OCI-LY1 (cell line): ENCODE measurements around the gene MTMR12.

Experiments
- H2AFZ ChIP-seq: fragments of 200-600 bp; sonication (generic), shearing (Covaris generic); 2 replicates; pipeline ENCODE4 v1.6.0; 2014; ENCODE audit warnings: antibody characterized with exemption, mild to moderate bottlenecking, low read length
- H3F3A ChIP-seq: fragments of 200-600 bp; sonication (generic), shearing (Covaris generic); 2 replicates; pipeline ENCODE4 v1.6.0; 2014; ENCODE audit warnings: mild to moderate bottlenecking, antibody characterized with exemption, low read length, moderate library complexity; ENCODE audit not compliant: insufficient read depth
- H3K27ac ChIP-seq: fragments of 200-600 bp; sonication (generic); 2 replicates; pipeline ENCODE4 v1.5.1; 2014; ENCODE audit warnings: low read length, mixed run types, mild to moderate bottlenecking, low read depth; ENCODE audit not compliant: poor library complexity, severe bottlenecking
- H3K27me3 ChIP-seq: fragments of 200-600 bp; sonication (generic); 2 replicates; pipeline ENCODE4 v1.6.0; 2014; ENCODE audit warnings: antibody characterized with exemption, mild to moderate bottlenecking, low read length, moderate library complexity; ENCODE audit not compliant: insufficient read depth
- H3K36me3 ChIP-seq: fragments of 200-600 bp; sonication (generic); 2 replicates; pipeline ENCODE4 v1.6.1; 2014; ENCODE audit warnings: mild to moderate bottlenecking, antibody characterized with exemption, low read length, moderate library complexity, mixed read lengths; ENCODE audit not compliant: insufficient read depth
- H3K4me1 ChIP-seq: fragments of 200-600 bp; sonication (generic); 2 replicates; pipeline ENCODE4 v1.5.1; 2014; ENCODE audit warnings: mild to moderate bottlenecking, low read length, moderate library complexity; ENCODE audit not compliant: insufficient read depth, severe bottlenecking
- H3K4me2 ChIP-seq: fragments of 200-600 bp; sonication (generic), shearing (Covaris generic); 2 replicates; pipeline ENCODE4 v1.6.1; 2014; ENCODE audit warnings: low read length
- H3K4me3 ChIP-seq: fragments of 200-600 bp; sonication (generic); 2 replicates; pipeline ENCODE4 v1.5.1; 2014; ENCODE audit warnings: low read length, low read depth, mild to moderate bottlenecking, mixed read lengths; ENCODE audit not compliant: poor library complexity, severe bottlenecking
- H3K79me2 ChIP-seq: fragments of 200-600 bp; shearing (Covaris generic); 2 replicates; pipeline ENCODE4 v1.6.1; 2016; ENCODE audit warnings: mixed run types, low read length, mixed read lengths; ENCODE audit not compliant: insufficient read depth
- H3K9ac ChIP-seq: fragments of 200-600 bp; sonication (generic), shearing (Covaris generic); 2 replicates; pipeline ENCODE4 v1.6.1; 2014; ENCODE audit warnings: mild to moderate bottlenecking, low read length, mixed read lengths
- H3K9me2 ChIP-seq: fragments of 200-600 bp; sonication (generic), shearing (Covaris generic); 2 replicates; pipeline ENCODE4 v1.6.1; 2014; ENCODE audit warnings: low read depth, mild to moderate bottlenecking, low read length, mixed read lengths
- H3K9me3 ChIP-seq: fragments of 200-600 bp; shearing (Covaris generic); 2 replicates; pipeline ENCODE4 v1.6.1; 2014; ENCODE audit warnings: low read length, mixed read lengths
- H4K20me1 ChIP-seq: fragments of 200-600 bp; sonication (generic), shearing (Covaris generic); 2 replicates; pipeline ENCODE4 v1.6.0; 2016; ENCODE audit warnings: mild to moderate bottlenecking, low read length; ENCODE audit not compliant: insufficient read depth
- CTCF ChIP-seq: fragments of 200-600 bp; sonication (generic), shearing (Covaris generic); IDR thresholded peaks from 2 replicates; pipeline ENCODE4 v1.5.1; 2017; ENCODE audit warnings: mild to moderate bottlenecking, antibody characterized with exemption, low read length, moderate library complexity, mixed read lengths
- EZH2 ChIP-seq: fragments of 200-600 bp; sonication (generic), shearing (Covaris generic); IDR thresholded peaks from 2 replicates; pipeline ENCODE4 v1.8.0; 2017; ENCODE audit warnings: borderline replicate concordance, mixed run types, mild to moderate bottlenecking, antibody characterized with exemption, low read length, moderate library complexity, mixed read lengths

MTMR12 gene

GRCh38 chr5:32331217-32331934, 18.6 kb upstream of the MTMR12 start:
- Histone ChIP-seq H3K4me2 (no peak overlapping the region), H3F3A (no peaks in the 10 kb centered on the region)

GRCh38 chr5:32330126-32330971, 17.6 kb upstream of the MTMR12 start:
- Histone ChIP-seq H4K20me1 (no peaks in the 10 kb centered on the region), H3K4me3 (no peak overlapping the region), H3K4me1 (no peaks in the 10 kb centered on the region), H3K9me3 (no peaks in the 10 kb centered on the region), H3K9me2 (no peaks in the 10 kb centered on the region), H3K4me2 (no peak overlapping the region), H2AFZ (no peak overlapping the region), H3K27me3 (no peaks in the 10 kb centered on the region), H3K9ac (no peak overlapping the region), H3K79me2 (no peaks in the 10 kb centered on the region), H3F3A (no peaks in the 10 kb centered on the region), H3K27ac (no peak overlapping the region), H3K36me3 (no peaks in the 10 kb centered on the region)
- TF ChIP-seq CTCF (no peak), EZH2 (no peak)

More at GRCh38 chr5:32331217-32331934, 18.6 kb upstream of the MTMR12 start:
- H3K79me2 ChIP-seq = no peaks in the 10 kb centered on the region
- no peaks in the 10 kb centered on the region for H4K20me1 ChIP-seq
- H3K9me2 ChIP-seq = no peaks in the 10 kb centered on the region
- no peak overlapping the region for H3K27ac ChIP-seq
- H3K27me3 ChIP-seq = no peaks in the 10 kb centered on the region
- H3K36me3 ChIP-seq = no peaks in the 10 kb centered on the region
- H2AFZ ChIP-seq = no peak overlapping the region
- H3K4me3 ChIP-seq = no peak overlapping the region
- TF ChIP-seq EZH2 (no peak), CTCF (no peak)
- no peaks in the 10 kb centered on the region for H3K9me3 ChIP-seq
- no peaks in the 10 kb centered on the region for H3K4me1 ChIP-seq
- H3K9ac ChIP-seq = no peak overlapping the region

- Histone ChIP-seq H3K27me3 (no peaks in the 10 kb centered on the region), H3K79me2 (no peaks in the 10 kb centered on the region), H3K4me2 (peak overlapping the region; percentile 27; the same call in 1 of the 2 replicates), H3K9me3 (no peaks in the 10 kb centered on the region), H2AFZ (no peak overlapping the region), H3K27ac (no peak overlapping the region), H3F3A (no peaks in the 10 kb centered on the region), H3K4me3 (no peak overlapping the region), H3K9ac (no peak overlapping the region), H4K20me1 (no peaks in the 10 kb centered on the region), H3K4me1 (no peaks in the 10 kb centered on the region), H3K36me3 (no peaks in the 10 kb centered on the region), H3K9me2 (no peaks in the 10 kb centered on the region)
- TF ChIP-seq EZH2 (no peak), CTCF (peak; percentile 88)
Observed at GRCh38 chr5:32329395-32329834, 16.7 kb upstream of the MTMR12 start.
